GM12892 (cell line): ENCODE results near the gene CD3E.

ENCODE experiments used
- POLR2A ChIP-seq: IDR thresholded peaks from 2 replicates; pipeline ENCODE4 v1.6.1; 2011; ENCODE audit warnings: low read depth, low read length, control low read depth
- TAF1 ChIP-seq: IDR thresholded peaks from 2 replicates; pipeline ENCODE4 v1.6.1; 2011; ENCODE audit warnings: low read depth, mild to moderate bottlenecking, control low read depth, low read length, borderline replicate concordance

- TF ChIP-seq TAF1 (no peak), POLR2A (no peak)
These were observed 18.2 kb downstream of the CD3E start for GRCh38 chr11:118322721-118323120.
